HG03469 (cell line): ENCODE results near the gene CDK5RAP2.

Experiments used
- ATAC-seq: cut with Tn5 transposase; IDR thresholded peaks from one replicate; pipeline ENCODE4 v1.9.1; 2021; ENCODE audit warnings: mild to moderate bottlenecking, moderate library complexity, moderate number of reproducible peaks; ENCODE audit not compliant: unreplicated experiment

The CDK5RAP2 gene

DNA sequence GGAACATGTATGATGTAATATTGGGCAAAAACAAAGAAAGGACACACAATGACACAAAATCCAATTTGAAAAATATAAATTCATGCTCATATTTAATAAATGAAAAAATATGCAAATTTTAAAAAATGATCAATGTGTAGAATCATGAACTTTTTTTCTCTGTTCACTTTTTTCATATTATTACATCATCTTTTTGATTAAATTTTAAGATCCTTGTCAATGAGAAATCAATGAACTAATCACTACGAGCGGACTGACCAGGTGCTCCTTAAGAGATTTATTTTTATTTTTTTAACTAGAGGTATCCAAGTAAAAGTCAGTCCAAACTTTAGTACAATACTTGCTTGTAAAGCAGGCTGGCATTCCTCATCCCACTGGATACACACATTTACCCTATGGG is 174.1 kb downstream of the CDK5RAP2 start:
- no peak for ATAC-seq

DNA sequence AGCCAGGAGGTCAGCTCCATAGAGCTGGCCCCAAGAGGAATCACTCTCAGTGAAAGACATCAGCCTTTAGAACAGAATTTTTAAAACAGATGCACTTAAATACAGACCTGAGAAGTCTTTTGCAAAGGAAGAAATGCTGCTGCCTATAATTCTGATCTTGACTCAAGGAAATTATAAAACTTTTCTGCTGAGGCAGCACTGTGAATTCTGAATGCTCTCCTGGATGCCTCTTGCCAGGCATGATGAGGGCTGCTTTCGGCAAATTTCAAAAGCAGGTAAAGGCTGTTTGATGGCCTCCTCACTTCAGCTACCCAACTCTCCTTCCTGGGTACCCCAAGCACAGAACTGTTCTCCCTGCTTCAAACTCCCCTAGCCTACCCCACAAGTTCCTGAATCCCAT is 174.8 kb downstream of the CDK5RAP2 start:
- no peak for ATAC-seq

DNA sequence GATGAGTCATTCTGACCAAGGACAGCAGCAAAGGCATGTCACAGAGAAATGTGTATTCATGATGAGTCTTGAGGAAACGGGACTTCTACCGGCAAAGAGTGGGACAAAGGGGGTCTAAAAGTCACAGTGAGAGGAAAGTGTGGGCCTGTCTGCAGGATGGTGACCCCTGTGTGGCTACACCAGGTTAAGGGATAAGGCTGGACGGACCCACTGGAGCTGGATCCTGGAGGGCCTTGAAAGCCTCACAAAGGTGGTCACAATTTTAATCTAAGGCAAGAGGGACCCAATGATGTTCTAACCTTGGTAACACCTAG is 176.5 kb downstream of the CDK5RAP2 start:
- ATAC-seq, result no peak

DNA sequence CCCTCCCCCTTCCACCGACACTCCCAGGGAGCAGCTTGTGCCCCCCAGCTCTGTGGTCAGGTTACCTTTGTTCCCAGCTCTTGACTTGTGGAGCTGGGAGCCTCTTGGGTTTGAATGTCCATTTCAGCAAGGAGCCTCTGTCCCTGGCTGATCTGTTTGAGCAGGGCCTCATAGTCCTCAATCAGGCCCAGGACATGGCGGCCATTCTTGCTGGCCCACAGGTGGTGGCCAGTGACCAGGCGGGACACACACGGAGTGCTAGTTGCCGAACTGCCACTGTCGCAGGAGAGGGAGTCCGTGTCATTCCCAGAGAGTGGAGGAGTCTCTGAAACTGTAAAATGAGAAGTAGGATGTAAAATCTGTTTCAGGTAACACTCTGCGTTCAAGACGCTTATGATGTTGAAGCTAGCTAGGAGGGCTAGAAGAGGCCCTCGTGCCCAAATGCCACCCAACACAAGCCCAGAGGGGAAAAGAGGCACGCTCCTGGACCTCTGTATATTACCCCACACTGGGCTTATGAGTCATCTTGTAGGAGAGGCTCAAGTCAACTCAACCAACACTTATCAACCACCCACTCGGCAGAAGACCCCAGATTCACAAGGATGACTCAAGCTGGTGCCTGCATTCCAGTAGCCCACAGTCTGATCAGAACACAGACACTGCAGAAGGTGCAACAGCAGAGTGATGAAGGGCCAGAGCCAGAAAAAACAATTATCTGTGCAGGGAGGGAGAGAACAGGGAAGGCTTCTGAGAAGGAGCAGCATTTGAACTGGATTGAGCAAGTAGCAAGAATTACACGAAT is 177.0 kb downstream of the CDK5RAP2 start:
- no peak for ATAC-seq

DNA sequence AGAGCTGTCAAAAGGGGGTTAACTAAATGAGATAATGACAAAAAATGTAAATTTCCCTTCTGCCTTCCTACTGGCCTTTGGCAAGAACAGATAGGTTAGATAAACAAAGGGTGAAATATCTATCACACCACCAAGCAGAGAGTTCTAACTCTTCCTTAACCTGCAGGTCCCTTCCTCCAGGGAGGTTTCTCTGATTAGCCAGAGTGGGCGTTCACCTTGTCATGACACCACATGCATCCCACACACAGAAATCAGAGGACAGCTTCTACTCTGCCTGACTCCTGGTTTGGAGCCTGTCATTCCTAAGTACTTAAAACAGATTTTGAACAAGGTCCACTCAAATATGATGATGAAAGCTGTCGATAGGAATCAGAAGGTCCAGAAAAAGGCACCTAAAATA is 180.0 kb downstream of the CDK5RAP2 start:
- ATAC-seq, result no peak

DNA sequence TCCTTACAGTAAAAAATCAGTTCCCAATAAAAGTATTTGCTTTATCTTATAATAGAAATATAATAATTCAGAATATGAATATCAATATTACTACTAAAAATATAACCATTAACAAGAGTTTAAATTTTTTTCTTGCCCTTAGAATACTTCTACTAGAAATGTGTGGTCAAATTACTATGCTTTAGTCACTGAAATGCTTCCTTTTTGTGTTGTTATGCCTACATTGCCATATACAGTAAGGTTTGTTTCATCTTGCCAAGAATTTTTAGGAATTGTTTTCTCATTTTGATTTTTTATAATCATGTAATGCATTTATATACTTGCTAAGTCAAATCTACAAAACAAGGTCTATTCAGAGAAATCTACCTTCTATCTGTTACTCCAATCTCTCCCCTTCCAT is 181.7 kb downstream of the CDK5RAP2 start:
- ATAC-seq, result no peak

DNA sequence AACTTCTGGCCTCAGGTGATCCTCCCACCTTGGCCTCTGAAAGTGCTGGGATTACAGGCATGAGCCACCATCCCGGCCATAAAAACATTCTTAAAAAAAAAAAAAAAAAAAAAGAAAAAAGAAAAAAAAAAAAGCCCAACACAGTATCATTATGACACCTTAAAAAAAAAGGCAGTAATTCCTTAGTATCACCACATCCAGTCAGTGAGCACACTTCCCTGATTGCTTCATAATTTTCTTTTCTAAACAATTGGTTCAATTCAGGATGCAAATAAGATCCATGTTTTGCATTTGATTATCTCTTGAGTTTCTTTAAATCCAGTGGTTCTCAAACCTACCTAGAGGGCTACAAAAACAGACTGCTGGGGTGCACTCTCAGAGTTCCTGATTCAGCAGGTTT is 182.5 kb downstream of the CDK5RAP2 start:
- ATAC-seq, result no peak

DNA sequence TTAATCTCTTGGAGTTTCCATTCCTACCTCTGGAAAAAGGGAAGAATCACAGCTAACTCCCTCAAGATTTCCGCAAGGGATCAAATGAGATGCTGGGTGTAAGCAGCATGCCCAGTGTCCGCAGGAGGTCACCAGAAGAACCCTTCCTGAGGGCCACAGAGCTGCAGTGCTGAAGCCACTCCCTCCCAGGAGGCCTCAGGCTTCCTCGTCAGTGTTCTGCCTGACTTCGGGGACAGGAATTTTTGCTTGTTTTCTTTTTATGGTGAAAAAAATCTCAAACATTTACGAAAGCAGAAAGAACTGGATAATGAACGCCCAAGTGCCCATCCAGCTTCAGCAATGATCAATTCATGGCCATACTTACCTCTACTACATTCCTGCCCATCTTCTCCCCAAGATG is 183.0 kb downstream of the CDK5RAP2 start:
- no peak for ATAC-seq

DNA sequence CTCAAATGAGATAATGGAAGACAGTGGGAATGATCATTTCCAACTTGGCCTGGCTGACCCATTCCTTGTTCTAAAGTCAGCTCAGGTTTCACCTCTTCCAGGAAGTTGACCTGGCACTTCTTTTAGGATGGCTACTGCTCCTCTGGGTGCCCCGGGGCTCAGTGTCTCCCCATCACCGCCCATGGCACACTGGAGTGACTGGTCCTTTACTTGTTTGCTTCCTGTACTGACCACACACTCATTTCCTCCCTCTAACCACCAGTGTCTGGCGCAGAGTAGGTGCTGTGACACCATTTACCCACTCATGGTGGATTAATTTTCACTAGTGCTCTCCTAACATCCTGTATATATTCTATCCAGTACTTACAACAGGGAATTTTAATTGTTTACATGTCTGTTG is 183.5 kb downstream of the CDK5RAP2 start:
- no peak for ATAC-seq

DNA sequence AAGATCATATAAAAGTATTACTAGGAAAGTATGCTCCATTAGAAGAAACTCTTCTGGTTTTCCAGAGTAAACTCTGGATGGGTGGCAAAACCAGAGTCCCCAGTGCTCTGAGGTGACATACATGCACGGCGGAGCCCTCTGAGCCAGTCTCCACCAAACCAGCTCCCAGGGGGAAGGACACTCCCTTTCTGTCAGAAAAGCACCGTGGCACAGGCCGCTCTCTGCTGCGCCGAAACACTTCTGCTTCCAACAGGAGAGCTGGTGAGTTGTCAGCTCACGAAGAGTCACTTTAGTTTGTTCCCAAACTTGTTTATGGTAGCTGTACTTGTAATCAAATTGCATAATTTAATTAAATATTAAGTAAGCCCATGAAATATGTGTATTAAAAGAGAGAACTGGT is 184.6 kb downstream of the CDK5RAP2 start:
- ATAC-seq, result no peak

DNA sequence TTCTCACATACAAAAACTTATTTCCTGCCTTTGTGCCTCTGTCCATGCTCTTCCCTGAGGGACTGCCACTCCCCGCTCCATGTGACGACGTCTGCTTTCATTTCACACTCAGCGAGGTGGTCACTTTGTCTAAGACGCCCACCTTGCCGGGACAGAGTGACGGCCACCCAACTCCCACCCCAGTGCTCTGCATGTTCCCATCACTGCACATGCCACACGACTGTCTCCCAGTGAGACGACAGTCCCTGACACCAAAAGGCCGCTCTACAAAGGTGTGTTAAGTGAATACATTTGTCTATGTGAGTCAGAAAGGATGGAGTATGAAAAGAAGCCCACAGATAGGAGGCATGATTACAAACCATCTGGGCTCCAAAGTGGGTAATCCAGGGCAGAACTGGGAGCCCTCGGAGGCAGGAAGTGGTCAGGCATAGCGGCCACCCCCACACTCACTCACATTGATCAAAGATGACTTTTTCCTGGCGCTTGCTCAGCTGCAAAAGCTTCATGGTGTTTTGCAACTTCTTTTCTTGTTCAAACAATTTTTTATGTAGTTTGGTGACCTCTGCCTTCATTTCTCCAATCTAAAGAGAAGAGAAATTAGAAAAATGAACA is 185.8 kb downstream of the CDK5RAP2 start:
- no peak for ATAC-seq

DNA sequence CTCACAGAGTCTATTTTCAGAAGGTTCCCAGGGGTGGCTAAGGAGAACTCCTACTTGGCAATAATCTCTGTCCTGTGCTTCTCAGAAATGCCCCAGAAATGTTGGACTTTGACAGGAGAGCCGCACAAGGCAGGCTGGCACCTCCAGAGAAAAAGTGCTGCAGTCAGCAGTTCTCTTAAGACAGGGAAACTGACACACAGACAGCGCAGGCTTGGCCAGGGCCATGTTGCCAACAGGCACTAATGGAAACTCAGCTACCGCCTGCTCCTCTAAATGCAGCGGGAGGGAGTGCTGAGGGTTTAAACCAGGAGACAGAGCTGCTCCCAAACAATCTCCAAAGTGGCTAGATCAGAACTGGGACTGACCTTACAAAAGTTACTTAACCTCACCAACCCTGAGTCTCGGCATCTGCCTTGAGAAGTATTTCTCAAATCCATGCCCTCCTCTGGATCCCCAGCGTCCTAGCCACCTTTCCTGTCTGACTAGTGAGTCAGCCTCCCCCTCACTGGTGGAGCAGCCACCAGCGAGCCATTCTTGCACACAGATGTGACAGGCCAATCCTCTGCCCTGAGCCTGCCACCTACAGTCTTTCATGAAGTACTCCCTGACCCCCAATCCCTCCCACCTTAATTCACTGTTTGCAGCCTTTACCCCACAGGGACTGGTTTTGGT is 186.4 kb downstream of the CDK5RAP2 start:
- ATAC-seq, result no peak

DNA sequence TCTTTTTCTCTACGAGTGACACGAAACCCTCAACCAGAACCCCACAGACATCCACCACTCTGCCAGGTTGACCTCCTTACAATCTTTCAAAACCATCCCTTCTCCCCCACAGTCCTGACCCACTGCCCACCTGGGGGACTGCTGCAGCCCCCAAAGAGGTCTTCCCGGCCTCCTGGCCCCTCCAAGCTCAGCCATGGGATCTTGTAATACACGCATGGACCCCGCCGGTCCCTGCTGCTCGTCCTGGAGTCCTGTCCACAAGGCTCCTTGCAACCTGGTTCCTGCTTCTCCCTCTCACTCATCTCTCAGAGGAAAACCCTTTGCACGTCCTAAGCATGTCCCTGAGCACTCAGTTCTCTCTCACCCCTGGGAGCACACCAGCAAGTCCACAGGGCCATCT is 187.3 kb downstream of the CDK5RAP2 start:
- ATAC-seq, result no peak

DNA sequence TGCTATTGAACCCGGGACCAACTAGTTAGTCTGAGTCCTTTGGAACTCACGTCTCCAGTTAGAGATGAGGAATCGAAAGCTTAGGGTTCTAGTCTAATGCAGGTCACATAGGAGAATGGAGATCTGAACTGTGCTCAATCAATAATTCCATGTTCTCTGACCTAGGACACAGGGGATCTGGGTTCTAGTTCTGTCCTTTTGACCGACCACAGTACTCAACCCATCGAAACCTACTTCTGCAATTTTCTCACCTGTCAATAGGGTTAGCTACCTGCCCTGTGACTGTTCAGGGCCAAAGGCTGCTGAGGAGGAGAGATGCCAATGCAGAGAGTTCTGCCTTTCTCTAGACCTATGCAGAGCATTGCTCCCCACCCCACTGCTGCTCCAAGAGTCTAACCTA is 187.7 kb downstream of the CDK5RAP2 start:
- no peak for ATAC-seq

DNA sequence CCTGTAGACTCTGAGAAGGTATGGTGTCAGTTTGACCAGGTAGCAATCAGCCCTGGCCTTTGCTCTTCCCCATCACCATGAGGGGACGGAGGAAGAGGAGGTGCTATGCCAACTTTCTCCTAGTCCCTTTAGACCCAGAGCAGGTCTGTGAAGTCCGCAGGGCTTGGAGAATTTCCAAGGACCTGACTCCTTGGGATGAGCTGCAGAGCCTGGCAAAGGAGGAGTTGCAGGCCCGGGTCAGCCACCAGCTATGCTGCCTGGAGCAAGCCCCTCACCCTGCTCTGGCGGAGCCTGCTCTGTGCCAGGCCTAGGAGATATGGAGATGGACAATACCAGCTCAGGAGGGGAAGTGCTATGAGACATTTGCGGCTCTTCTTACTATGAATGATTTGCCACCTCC is 188.3 kb downstream of the CDK5RAP2 start:
- no peak for ATAC-seq

DNA sequence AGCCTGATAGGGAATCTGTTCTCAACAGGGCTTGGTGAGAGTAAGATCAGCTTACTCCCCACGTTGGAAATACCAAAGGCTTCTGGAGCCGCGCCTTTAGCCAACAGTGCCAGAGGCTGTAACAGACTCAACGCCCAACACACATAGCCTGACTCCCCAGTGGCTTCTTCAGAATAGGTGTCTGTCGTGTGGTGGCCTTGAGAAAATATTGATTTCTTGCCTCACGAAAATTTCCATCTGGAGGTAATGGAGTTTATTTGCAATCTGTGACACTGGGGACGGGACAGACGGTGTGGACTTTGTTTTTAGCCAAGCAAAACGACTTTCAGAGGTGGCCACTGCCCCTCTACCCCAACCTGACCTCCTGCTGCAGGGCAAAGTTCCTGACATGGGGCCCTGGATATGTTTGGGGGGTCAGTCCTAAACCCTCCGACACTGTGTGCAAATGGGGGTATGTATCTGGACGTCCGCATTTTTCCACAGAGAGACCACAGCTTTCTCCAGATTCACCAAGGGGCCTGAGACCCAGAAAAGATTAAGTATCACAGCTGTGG is 189.3 kb downstream of the CDK5RAP2 start:
- ATAC-seq, result no peak

DNA sequence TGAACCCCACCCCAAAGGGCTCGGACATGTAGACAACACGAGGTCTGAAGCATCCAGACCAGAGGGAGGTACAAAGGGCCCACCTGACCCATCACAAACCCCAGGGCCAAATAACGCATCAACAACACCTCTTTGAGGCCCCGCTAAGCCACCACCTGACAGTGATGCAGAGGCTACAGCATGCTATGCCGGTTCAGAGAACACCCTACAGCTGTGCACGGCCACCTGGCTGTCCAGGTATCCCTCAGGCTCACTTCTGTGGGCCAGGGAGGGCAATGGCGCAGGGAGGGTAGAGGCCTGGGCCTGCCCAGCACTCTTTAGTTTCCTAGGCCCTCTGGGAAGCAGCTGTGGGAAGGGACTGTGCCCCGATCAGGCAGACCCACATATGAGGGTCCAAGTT is 190.1 kb downstream of the CDK5RAP2 start:
- no peak for ATAC-seq

DNA sequence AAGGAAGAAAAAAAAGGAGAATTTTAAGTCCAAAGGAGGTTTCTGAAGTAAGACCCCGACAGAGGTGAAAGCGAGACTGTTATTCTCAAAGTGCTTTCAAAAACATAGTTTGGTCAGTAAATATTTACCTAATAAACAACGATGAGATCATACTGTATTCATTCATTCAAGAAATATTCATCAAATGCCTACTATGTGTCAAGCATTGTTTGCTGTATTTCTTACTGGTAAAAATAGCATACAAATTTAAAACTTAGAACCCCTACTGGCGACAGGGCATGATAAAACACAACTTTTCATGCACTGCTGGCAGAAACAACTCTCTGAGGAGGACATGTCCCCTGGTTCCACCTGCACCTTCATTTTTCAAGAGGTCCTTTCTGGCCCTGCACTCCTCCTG is 190.7 kb downstream of the CDK5RAP2 start:
- no peak for ATAC-seq

DNA sequence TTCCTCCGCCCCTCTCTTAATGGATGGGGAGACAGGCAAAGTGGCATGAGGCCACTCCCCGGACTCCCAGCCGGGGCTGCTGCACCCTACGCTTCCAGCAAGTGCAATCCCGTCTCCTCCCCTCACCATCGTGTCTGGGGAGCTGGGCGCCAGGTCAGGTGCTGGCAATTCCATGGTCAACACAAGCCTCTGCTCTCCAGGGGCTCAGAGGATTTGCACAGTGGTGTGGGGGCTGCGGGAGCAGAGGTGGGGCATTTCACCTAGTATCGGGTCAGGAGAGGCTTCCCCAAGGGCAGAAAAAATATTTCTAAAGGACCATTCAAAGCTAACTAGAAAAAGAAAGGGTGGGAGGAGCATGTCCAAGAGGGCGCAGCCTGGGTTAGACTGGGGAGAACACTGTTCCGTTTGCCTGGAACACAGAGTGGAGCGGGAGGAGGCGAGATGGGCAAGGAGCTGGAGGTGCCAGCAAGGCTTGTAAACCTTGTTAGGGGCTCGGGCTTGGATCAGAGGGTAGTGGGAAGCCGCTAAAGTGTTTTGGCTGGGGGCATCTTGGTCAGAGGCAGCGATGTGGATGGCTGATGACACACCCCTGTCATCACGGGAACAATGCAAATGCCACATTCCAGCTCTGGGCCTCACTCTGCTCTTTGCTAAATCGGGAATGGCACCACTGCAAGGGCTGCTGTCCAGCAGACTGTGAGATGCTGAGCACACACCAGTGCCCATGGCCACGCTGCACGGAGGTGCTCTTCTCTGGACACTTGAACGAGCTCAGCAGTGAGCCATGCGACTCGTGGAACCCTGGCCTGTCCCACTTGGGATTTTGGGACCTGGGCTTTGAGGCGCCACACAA is 191.7 kb downstream of the CDK5RAP2 start:
- ATAC-seq, result no peak

DNA sequence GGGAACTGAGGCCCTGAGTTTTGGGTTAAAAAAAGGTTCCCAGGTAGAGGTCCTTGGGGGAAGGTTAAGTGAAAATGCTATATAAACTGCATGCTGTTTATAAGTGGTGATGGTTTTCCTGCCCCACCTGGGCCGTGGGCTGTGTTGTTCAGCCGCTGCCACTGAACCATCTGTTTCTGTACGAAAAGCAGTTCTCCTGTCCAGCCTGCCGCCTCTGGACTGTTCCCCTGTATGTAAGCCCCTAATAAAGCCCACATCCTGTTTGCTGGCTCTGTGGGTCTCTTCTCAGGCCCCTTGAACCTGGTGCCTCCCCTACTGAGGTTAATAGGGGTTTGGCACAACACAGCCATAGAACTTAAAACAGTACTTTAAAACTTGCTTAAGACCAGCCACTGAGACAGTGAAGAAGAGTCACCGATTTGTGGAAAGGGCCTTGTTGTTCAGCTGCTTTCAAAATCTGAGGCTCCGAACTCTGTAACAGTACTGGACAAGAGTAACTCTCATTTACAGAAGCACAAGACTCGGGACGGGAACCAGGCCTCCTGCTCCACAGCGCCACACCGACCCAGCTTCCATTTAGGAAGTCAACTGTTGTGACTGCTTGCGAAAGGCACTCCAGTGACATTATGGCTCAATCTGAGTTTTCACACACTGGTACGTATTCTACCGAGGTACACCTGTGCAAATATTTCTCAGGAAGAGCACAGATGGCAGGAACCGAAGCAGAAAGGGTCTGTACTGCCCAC is 192.5 kb downstream of the CDK5RAP2 start:
- no peak for ATAC-seq
